ENCODE measurements around the gene C2orf72.
"Not testable (repeated sequence)": the region's sequence is repeated elsewhere in the genome, so short reads cannot be mapped to it uniquely, and the experiment has no call there.

Gene C2orf72

DNA sequence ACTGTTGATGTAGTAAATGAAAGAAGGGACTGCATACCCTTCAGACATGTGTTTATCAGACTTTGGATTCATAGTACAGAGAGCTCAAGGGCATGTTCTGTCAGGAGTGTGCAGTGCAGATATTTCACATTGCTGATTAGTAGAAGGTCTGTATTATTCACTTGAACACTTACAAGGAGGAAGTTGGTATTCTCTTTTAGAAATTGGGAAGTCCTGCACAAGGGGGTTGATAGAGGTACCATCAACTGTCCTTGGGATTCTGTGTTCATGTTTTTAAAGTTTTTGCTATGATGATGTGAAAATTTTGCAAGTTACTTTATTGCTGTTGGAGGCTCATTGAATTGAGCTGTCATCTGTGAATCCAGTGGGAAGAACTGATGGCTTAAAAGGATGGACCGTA, 26.0 kb downstream of the C2orf72 start:
- H3K27ac ChIP-seq: no peak overlapping the region
- DNase-seq (ENCODE audit: low read depth, low spot score): no peak

DNA sequence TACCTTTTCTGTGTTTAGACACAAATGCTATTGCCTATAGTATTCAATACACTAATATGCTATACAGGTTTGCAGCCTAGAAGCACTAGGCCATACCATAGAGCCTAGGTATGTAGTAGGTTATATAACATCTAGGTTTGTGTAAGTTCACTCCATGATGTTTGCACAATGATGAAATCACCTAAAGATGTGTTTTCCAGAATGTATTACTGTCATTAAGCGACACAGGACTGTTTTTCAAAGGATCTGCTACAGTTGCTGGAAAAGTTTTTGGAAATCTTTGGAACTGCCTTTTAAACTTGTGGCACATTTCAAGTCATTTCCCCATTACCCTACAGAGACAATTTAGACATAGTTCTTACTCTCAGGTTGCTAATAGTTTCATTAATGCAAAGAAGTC, 28.6 kb downstream of the C2orf72 start:
- DNase-seq (ENCODE audit: low read depth, low spot score): no peak
- no peak overlapping the region for H3K27ac ChIP-seq

DNA sequence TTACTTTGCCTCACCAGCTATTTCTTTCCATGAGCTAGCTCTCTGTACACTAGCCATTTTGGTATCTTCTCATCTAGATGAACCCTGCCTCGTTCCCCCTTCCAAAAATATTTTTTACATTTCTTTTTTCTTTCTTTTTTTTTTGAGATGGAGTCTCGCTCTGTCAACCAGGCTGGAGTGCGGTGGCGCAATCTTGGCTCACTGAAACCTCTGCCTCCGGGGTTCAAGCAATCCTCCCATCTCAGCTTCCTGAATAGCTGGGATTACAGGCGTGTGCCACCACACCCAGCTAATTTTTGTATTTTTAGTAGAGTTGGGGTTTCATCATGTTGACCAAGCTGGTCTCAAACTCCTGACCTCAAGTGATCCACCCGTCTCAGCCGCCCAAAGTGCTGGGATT, 30.2 kb downstream of the C2orf72 start:
- H3K27ac ChIP-seq; DNase-seq (ENCODE audit: low read depth, low spot score): not testable (repeated sequence)

DNA sequence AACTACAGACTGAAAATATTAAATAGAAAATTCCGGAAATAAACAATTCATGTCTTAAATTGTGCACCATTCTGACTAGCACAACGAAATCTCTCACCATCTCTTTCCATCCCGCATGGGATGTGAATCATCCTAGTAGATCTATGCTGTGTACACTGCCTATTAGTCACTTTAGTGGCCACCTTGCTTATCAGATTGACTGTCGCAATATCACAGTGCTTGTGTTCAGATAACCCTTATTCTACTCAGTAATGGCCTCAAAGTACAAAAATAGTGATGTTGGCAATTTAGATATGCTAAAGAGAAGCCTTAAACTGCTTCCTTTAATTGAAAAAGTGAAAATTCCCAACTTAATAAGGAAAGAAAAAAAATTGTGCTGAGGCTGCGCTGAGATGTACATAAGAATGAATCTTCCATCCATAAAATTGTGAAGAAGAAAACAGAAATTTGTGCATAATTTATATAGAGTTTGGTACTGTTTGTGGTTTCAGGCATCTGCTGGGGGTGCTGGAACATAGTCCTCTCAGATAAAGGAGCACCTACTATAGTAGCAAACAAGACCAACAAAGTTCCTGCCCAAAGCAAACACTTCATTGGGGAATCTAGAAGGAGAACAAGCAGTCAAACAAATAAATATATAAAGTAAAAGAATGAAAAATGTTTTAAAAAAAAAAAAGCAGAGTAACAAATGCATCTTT, 31.4 kb downstream of the C2orf72 start:
- no peak for DNase-seq (ENCODE audit: low read depth, low spot score)

DNA sequence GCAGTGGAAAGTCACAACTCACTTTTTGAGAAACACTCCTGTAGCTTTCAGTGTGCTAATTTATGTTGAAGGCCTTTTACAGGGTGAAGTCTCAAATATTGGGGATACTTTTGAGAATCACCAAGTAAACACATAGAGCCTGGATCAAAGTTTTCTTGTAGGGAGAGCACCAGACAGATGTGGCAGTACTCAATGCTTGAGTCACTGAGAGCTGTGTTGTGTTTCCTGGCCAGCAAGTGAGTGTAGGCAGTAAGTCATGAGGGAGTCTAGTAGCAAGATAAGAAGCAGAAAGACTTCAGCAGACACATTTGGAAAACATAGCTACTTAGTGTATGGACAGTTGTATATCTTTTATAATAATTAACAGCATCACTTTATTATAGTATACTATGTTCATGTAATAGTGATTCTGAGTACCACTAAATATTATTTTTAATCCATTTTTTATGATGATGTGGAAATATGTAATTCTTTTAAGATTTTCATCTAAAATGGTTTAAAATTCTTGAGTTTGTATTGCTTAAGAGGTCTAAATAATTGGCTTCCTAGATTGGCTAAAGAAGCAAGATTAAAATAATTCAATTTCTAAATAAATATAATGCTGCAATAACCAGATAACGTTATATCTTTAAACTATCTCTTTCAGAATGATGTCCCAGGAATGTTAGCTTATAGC, 32.2 kb downstream of the C2orf72 start:
- DNase-seq (ENCODE audit: low read depth, low spot score): no peak

More for the DNA sequence above, 31.4 kb downstream of the C2orf72 start:
- no peak overlapping the region for H3K27ac ChIP-seq

DNA sequence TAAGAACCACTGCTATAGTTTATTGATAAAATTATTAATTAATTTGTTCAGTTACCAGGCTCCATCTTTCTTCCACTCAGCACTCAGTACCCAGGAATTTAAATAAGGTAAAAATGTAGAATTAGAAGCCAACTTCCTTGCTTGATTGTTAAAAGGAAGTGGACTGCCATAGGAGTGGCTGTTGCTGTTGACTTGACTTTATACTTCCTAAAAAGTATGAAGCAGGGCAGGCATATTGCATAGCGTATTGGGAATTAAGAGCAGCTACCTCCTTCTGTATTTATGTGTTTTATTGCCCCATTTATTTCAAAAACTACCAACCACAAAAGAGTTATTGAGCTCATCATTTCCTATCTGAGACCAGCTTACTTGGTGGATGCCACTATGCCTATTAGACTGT, 47.2 kb downstream of the C2orf72 start:
- no peak for DNase-seq (ENCODE audit: low read depth, low spot score)
- H3K27ac ChIP-seq: no peak overlapping the region

More for the DNA sequence above, 32.2 kb downstream of the C2orf72 start:
- H3K27ac ChIP-seq: no peak overlapping the region

DNA sequence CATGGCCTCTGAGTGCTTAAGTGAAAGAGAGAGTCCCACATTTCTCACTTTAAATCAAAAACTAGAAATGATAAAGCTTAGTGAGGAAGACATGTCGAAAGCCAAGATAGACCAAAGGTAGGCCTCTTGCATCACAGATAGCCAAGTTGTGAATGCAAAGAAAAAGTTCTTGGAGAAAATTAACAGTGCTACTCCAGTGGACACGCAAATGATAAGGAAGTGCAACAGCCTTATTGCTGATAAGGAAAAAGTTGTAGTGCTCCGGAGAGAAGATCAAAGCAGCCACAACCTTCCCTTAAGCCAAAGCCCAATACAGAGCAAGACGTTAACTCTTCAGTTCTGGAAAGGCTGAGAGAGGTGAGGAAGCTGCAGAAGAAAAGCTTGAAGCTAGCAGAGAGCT, 51.4 kb downstream of the C2orf72 start:
- H3K27ac ChIP-seq: no peak overlapping the region
- no peak for DNase-seq (ENCODE audit: low read depth, low spot score)

DNA sequence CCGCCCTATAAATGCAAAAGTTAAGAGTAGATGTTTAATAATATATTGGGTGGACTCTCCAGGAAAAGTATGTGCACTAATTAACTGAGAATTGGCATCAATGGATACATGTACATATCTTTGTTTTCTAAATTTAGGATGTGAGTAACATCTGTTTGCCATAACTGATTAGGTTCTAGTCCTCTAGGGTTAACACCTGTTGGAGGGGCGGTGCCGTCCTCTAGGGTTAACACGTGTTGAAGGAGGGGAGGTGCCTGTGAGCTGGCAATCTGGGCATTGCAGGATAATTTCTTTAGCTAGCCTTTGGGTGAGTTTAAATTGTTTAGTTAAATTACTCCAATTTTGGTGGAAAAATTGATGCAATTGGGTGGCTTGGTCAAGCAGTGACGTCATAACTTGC, 56.6 kb downstream of the C2orf72 start:
- H3K27ac ChIP-seq: no peak overlapping the region
- no peak for DNase-seq (ENCODE audit: low read depth, low spot score)

DNA sequence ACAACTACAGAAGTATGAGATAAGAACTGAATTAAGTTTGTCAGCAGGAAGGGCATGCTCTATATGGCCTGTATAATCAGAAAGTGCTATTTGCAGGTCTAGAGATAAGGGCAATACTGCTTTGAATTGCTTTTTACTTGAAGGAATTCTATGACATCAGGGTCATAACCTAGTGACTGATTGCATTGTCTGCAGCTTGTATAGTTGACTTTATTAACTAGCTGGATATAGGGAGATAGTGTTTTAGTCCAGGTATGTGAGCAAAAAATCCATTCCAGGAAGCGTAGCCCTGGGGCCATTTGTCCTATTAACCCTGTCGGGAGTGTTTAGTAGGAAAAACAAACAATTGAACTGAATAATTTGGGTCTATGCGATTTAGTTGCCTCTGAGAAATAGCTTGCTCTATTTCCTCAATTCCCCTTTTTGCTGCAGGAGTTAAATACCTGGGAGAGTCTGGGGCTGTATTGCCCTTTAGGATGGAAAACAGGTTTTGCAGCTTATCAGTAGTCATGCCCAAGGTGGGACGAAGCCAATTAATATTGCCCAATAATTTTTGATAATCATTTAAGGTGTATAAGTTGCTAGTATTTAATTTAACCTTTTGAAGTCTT, 57.5 kb downstream of the C2orf72 start:
- DNase-seq (ENCODE audit: low read depth, low spot score): no peak
- no peak overlapping the region for H3K27ac ChIP-seq
